Karpas-422 (cell line): ENCODE data around the gene SPTLC3. TPM values are rescaled to one million over a fixed set of nuclear protein-coding genes. Genes with fewer than 3 reads are reported as not detected.

Experiments
- DNase-seq: peaks from one replicate; pipeline ENCODE4 v3.0.0-alpha.2; 2015
- H2AFZ ChIP-seq: fragments of 200-600 bp; sonication (generic); 2 replicates; pipeline ENCODE4 v1.6.1; 2014; ENCODE audit warnings: antibody characterized with exemption, low read length, mixed read lengths
- H3K27ac ChIP-seq: fragments of 200-600 bp; sonication (generic); 2 replicates; pipeline ENCODE4 v1.5.1; 2014; ENCODE audit warnings: mild to moderate bottlenecking, low read length, moderate library complexity
- H3K27me3 ChIP-seq: fragments of 200-600 bp; sonication (generic); 2 replicates; pipeline ENCODE4 v1.6.1; 2014; ENCODE audit warnings: low read length, mixed read lengths
- H3K36me3 ChIP-seq: fragments of 200-600 bp; sonication (generic); 2 replicates; pipeline ENCODE4 v1.6.1; 2014; ENCODE audit warnings: low read length, mixed read lengths; ENCODE audit not compliant: insufficient read depth
- H3K4me1 ChIP-seq: fragments of 200-600 bp; sonication (generic); 2 replicates; pipeline ENCODE4 v1.6.1; 2014; ENCODE audit warnings: mild to moderate bottlenecking, low read length, mixed read lengths
- H3K4me2 ChIP-seq: fragments of 200-600 bp; sonication (generic); 2 replicates; pipeline ENCODE4 v1.6.1; 2014; ENCODE audit warnings: low read length, low read depth, mild to moderate bottlenecking; ENCODE audit not compliant: poor library complexity, severe bottlenecking
- H3K4me3 ChIP-seq: fragments of 200-600 bp; sonication (generic); 2 replicates; pipeline ENCODE4 v1.5.1; 2014; ENCODE audit warnings: mild to moderate bottlenecking, antibody characterized with exemption, low read length, mixed read lengths
- H3K79me2 ChIP-seq: fragments of 200-600 bp; sonication (generic); 2 replicates; pipeline ENCODE4 v1.6.1; 2014; ENCODE audit warnings: mild to moderate bottlenecking, low read length, mixed read lengths
- H3K9ac ChIP-seq: fragments of 200-600 bp; sonication (generic); 2 replicates; pipeline ENCODE4 v1.6.0; 2014; ENCODE audit warnings: low read length
- H3K9me2 ChIP-seq: fragments of 200-600 bp; sonication (generic), shearing (Covaris generic); replicated peaks from 2 replicates; pipeline ENCODE4 v1.6.0; 2014; ENCODE audit warnings: mild to moderate bottlenecking, low read length, moderate library complexity; ENCODE audit not compliant: insufficient read depth
- H3K9me3 ChIP-seq: fragments of 300-700, 200-600 bp; sonication (generic); 2 replicates; pipeline ENCODE4 v1.6.1; 2014; ENCODE audit warnings: low read length, mixed read lengths
- H4K20me1 ChIP-seq: fragments of 200-600 bp; sonication (generic); 2 replicates; pipeline ENCODE4 v1.6.1; 2014; ENCODE audit warnings: mild to moderate bottlenecking, antibody characterized with exemption, low read length, low read depth; ENCODE audit not compliant: insufficient read depth
- total RNA-seq: library from RNA; depleted of rRNA; stranded (reverse); fragments of >200 nt; shearing (Covaris generic); gene quantifications from 2 replicates; pipeline ENCODE4 v1.2.3, GENCODE V29; 2014; ENCODE audit warnings: low replicate concordance

SPTLC3 gene
- total RNA-seq, 1 experiment from 2014 or later: not detected

- H3K9ac ChIP-seq: no peak overlapping the region
- no peaks in the 10 kb centered on the region for H3K36me3 ChIP-seq
- no peak overlapping the region for H3K4me2 ChIP-seq
- no peaks in the 10 kb centered on the region for H4K20me1 ChIP-seq
- H3K9me3 ChIP-seq: no peaks in the 10 kb centered on the region
- H3K4me1 ChIP-seq: no peaks in the 10 kb centered on the region
- no peak overlapping the region for H3K27ac ChIP-seq
- no peak for DNase-seq
- no peak overlapping the region for H2AFZ ChIP-seq
- no peaks in the 10 kb centered on the region for H3K27me3 ChIP-seq
- H3K4me3 ChIP-seq: no peak overlapping the region
- H3K79me2 ChIP-seq: no peaks in the 10 kb centered on the region
- H3K9me2 ChIP-seq: no peaks in the 10 kb centered on the region
Observed at GRCh38 chr20:13128173-13128572, 119.4 kb downstream of the SPTLC3 start.

GRCh38 chr20:13130061-13130706 lies 121.4 kb downstream of the SPTLC3 start:
- Histone ChIP-seq H3K27me3 (no peaks in the 10 kb centered on the region), H4K20me1 (no peaks in the 10 kb centered on the region), H3K36me3 (no peaks in the 10 kb centered on the region), H3K9me3 (no peaks in the 10 kb centered on the region), H2AFZ (no peak overlapping the region), H3K4me2 (no peak overlapping the region), H3K4me1 (no peaks in the 10 kb centered on the region), H3K4me3 (no peak overlapping the region), H3K9me2 (no peaks in the 10 kb centered on the region), H3K27ac (no peak overlapping the region), H3K9ac (no peak overlapping the region), H3K79me2 (no peaks in the 10 kb centered on the region)
- no peak for DNase-seq

DNA sequence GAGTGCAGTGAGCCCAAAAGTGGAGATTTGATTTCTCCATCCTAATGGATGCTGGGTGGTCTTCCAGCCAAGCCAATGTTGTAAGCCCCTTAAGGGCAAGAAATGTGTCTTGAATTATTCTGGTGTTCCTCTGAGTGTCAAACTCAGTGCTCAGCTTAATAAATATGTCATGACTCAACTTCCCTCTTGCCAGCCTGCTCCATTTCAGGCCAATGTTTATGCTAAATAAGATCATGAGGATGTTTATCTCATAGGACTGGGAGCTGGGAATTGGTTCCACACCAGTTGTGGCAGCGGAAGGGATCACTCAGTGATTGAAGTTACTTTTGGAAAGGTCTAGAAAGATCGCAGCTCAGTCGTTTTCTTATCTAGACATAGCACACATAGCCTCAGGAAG lies 121.9 kb downstream of the SPTLC3 start:
- no peak overlapping the region for H3K27ac ChIP-seq
- H3K27me3 ChIP-seq: no peaks in the 10 kb centered on the region
- no peak overlapping the region for H3K4me2 ChIP-seq
- H3K9me2 ChIP-seq: no peaks in the 10 kb centered on the region
- no peak overlapping the region for H3K9ac ChIP-seq
- no peak overlapping the region for H2AFZ ChIP-seq
- no peaks in the 10 kb centered on the region for H4K20me1 ChIP-seq
- DNase-seq: no peak
- H3K36me3 ChIP-seq: no peaks in the 10 kb centered on the region
- no peaks in the 10 kb centered on the region for H3K9me3 ChIP-seq
- H3K4me3 ChIP-seq: no peak overlapping the region
- no peaks in the 10 kb centered on the region for H3K4me1 ChIP-seq
- no peaks in the 10 kb centered on the region for H3K79me2 ChIP-seq

- Histone ChIP-seq H4K20me1 (no peaks in the 10 kb centered on the region), H3K9me3 (no peaks in the 10 kb centered on the region), H3K9me2 (no peaks in the 10 kb centered on the region), H3K79me2 (no peaks in the 10 kb centered on the region), H3K9ac (no peak overlapping the region), H2AFZ (no peak overlapping the region), H3K27me3 (no peaks in the 10 kb centered on the region), H3K4me3 (no peak overlapping the region), H3K4me2 (no peak overlapping the region), H3K36me3 (no peaks in the 10 kb centered on the region), H3K4me1 (no peaks in the 10 kb centered on the region), H3K27ac (no peak overlapping the region)
- DNase-seq: no peak
Observed at GRCh38 chr20:13131688-13132087, 122.9 kb downstream of the SPTLC3 start.

- Histone ChIP-seq H3K79me2 (no peaks in the 10 kb centered on the region), H3K9me2 (no peaks in the 10 kb centered on the region), H3K27me3 (no peaks in the 10 kb centered on the region), H3K27ac (no peak overlapping the region), H3K4me3 (no peak overlapping the region), H3K4me1 (no peaks in the 10 kb centered on the region), H3K4me2 (no peak overlapping the region), H3K36me3 (no peaks in the 10 kb centered on the region), H4K20me1 (no peaks in the 10 kb centered on the region), H3K9me3 (no peaks in the 10 kb centered on the region), H3K9ac (no peak overlapping the region), H2AFZ (no peak overlapping the region)
- no peak for DNase-seq
Observed at GRCh38 chr20:13139459-13140150, 130.8 kb downstream of the SPTLC3 start.

DNA sequence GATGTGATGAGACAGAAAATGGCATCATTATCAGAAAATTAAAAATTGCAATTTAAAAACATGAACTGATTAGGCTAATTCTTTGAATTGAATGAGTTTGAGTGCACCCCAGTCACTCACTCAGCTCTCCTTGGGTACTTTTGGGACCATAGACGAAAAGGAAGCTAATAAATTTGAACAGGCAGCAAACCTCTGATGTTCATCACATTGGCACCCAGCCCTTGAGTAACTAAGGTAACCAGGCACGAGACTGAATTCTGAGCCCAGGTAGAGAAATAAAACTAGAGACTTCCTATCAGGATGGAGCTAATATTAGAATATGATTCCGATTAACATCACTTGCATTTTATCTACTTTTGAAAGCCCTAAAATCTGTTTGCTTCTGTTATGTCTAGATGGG lies 131.4 kb downstream of the SPTLC3 start:
- Histone ChIP-seq H3K27ac (no peak overlapping the region), H3K4me3 (no peak overlapping the region), H3K9ac (no peak overlapping the region), H3K36me3 (no peaks in the 10 kb centered on the region), H3K9me2 (no peaks in the 10 kb centered on the region), H3K4me2 (no peak overlapping the region), H4K20me1 (no peaks in the 10 kb centered on the region), H3K4me1 (no peaks in the 10 kb centered on the region), H3K79me2 (no peaks in the 10 kb centered on the region), H2AFZ (no peak overlapping the region), H3K9me3 (no peaks in the 10 kb centered on the region), H3K27me3 (no peaks in the 10 kb centered on the region)
- DNase-seq: no peak

GRCh38 chr20:13140775-13141174 lies 132.0 kb downstream of the SPTLC3 start:
- no peak for DNase-seq
- no peaks in the 10 kb centered on the region for H3K9me3 ChIP-seq
- H3K79me2 ChIP-seq: no peaks in the 10 kb centered on the region
- no peak overlapping the region for H3K4me3 ChIP-seq
- no peaks in the 10 kb centered on the region for H4K20me1 ChIP-seq
- no peaks in the 10 kb centered on the region for H3K27me3 ChIP-seq
- no peak overlapping the region for H3K4me2 ChIP-seq
- no peaks in the 10 kb centered on the region for H3K9me2 ChIP-seq
- H3K36me3 ChIP-seq: no peaks in the 10 kb centered on the region
- no peak overlapping the region for H3K27ac ChIP-seq
- H3K4me1 ChIP-seq: no peaks in the 10 kb centered on the region
- no peak overlapping the region for H3K9ac ChIP-seq
- H2AFZ ChIP-seq: no peak overlapping the region

- Histone ChIP-seq H3K9me3 (no peaks in the 10 kb centered on the region), H3K4me2 (no peak overlapping the region), H3K27me3 (no peaks in the 10 kb centered on the region), H3K36me3 (no peaks in the 10 kb centered on the region), H3K27ac (no peak overlapping the region), H2AFZ (no peak overlapping the region), H3K79me2 (no peaks in the 10 kb centered on the region), H3K9ac (no peak overlapping the region), H4K20me1 (no peaks in the 10 kb centered on the region), H3K4me1 (no peaks in the 10 kb centered on the region), H3K4me3 (no peak overlapping the region), H3K9me2 (no peaks in the 10 kb centered on the region)
- no peak for DNase-seq
Observed at GRCh38 chr20:13141546-13141945, 132.8 kb downstream of the SPTLC3 start.
